ENCODE data around the gene SIRPB2. TPM values are rescaled to one million over a fixed set of nuclear protein-coding genes. Genes with fewer than 3 reads are reported as not detected.

The SIRPB2 gene
- total and polyA plus RNA-seq, 4 donors = 0.99 to 4.4 (median 2.2) TPM

DNA sequence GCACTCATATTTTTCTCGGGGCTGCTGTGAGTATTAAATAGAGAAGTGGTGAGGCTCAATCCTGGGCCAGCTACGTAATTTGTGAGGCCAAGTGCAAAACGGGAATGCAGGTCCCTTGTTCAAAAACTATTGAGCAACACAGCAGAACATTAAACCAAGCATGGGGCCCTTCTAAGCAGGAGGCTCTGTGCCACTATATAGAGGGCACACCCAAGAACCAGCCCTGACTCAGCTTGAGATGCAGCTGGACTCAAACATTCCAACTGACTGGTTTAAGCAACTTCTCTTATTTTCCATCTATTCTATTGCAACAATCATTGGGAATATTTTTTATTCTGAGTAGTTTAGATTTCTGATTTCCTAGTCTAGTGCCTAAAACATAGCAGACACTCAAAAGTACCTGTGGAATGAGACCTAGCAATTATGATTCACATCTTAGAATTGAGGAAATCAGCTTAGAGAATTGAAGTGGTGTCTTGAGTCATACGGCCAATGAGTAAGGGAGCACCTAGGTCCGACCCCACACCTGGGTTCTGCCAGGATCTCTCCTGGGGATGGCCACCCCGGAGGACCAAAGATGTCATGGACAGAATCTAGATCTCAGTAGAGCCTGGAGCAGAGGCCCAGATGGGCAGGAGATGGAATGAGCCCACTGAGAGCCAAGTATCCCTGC is 1.3 kb downstream of the SIRPB2 start:
- Histone ChIP-seq H3K9me3 (ENCODE audit: control insufficient read depth in 4 of 4, low read length in 3 of 4) (no peaks in the 10 kb centered on the region), H3K27ac (ENCODE audit: low read depth in 1 of 2, low read length in 2 of 2) (peak overlapping the region; percentile 19 to 42), H3K27me3 (ENCODE audit: control insufficient read depth in 4 of 4, insufficient read depth in 4 of 4, low read length in 3 of 4) (no peaks in the 10 kb centered on the region), H3K4me1 (ENCODE audit: control insufficient read depth in 4 of 4, insufficient read depth in 4 of 4, low read length in 3 of 4) (no peaks in the 10 kb centered on the region), H3K4me3 (ENCODE audit: low read depth in 1 of 3, low read length in 3 of 3) (no peak overlapping the region), H3K36me3 (ENCODE audit: control insufficient read depth in 4 of 4, insufficient read depth in 3 of 4, low read depth in 1 of 4, low read length in 3 of 4) (no peaks in the 10 kb centered on the region), H3K9ac (ENCODE audit: low read depth in 1 of 2, low read length in 2 of 2) (no peak overlapping the region)
- TF ChIP-seq RAD21 (IDR thresholded peaks at IDR 0.05) = no peak
- TF ChIP-seq FOXA2 (IDR thresholded peaks at IDR 0.05) = no peak
- TF ChIP-seq EGR1 (IDR thresholded peaks at IDR 0.05; ENCODE audit: low read depth in 2 of 2) = no peak
- TF ChIP-seq FOXA1 (IDR thresholded peaks at IDR 0.05) = no peak
- no peak for TF ChIP-seq ATF3 (IDR thresholded peaks at IDR 0.05)
- no peak for TF ChIP-seq JUND (IDR thresholded peaks at IDR 0.05)
- no peak for TF ChIP-seq HNF4A (conservative IDR thresholded peaks at IDR 0.05)
- TF ChIP-seq MAX (IDR thresholded peaks at IDR 0.05) = no peak
- TF ChIP-seq ZBTB33 (IDR thresholded peaks at IDR 0.05) = no peak
- TF ChIP-seq REST (IDR thresholded peaks at IDR 0.05) = no peak
- TF ChIP-seq, protein P1, sequence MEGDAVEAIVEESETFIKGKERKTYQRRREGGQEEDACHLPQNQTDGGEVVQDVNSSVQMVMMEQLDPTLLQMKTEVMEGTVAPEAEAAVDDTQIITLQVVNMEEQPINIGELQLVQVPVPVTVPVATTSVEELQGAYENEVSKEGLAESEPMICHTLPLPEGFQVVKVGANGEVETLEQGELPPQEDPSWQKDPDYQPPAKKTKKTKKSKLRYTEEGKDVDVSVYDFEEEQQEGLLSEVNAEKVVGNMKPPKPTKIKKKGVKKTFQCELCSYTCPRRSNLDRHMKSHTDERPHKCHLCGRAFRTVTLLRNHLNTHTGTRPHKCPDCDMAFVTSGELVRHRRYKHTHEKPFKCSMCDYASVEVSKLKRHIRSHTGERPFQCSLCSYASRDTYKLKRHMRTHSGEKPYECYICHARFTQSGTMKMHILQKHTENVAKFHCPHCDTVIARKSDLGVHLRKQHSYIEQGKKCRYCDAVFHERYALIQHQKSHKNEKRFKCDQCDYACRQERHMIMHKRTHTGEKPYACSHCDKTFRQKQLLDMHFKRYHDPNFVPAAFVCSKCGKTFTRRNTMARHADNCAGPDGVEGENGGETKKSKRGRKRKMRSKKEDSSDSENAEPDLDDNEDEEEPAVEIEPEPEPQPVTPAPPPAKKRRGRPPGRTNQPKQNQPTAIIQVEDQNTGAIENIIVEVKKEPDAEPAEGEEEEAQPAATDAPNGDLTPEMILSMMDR (IDR thresholded peaks at IDR 0.05; ENCODE audit: low read depth, low read length, missing input control) = no peak
- no peak for TF ChIP-seq NR2F2 (IDR thresholded peaks at IDR 0.05)
- no peak for TF ChIP-seq HNF4G (IDR thresholded peaks at IDR 0.05)
- TF ChIP-seq TAF1 (conservative IDR thresholded peaks at IDR 0.05) = no peak
- TF ChIP-seq GABPA (IDR thresholded peaks at IDR 0.05 in 1 of 2, conservative IDR thresholded peaks at IDR 0.05 in 1 of 2) = no peak
- TF ChIP-seq RXRA (IDR thresholded peaks at IDR 0.05) = no peak
- WGBS = 67% methylated on average over 6 of the region's 6 CpGs
- DNase-seq (ENCODE audit: low spot score) = no peak
